H1 (cell line): ENCODE results near the gene DENND4A. TPM values are rescaled to one million over a fixed set of nuclear protein-coding genes. Genes with fewer than 3 reads are reported as not detected.

Experiments used
- CTCF ChIA-PET: fragments of 300-600 bp; sonication (Branson Sonifier 250); formaldehyde crosslinking; loops from one replicate; lab custom pipeline; 2021; ENCODE audit not compliant: partially characterized antibody; lab: Charles Lee
- POLR2A ChIA-PET: fragments of 300-600 bp; sonication (Branson Sonifier 250); formaldehyde crosslinking; loops from one replicate; lab custom pipeline; 2021; ENCODE audit warnings: inconsistent platforms; ENCODE audit not compliant: partially characterized antibody; lab: Charles Lee
- DNase-seq, 2 experiments: peaks; one replicate each; pipeline versions ENCODE4 v3.0.0 to v3.0.0-alpha.2; 2010 to 2022; ENCODE audit warnings: low spot score in 2 of 2, low read depth in 1 of 2, mixed read lengths in 1 of 2
- FAIRE-seq: peaks from 2 replicates; lab custom pipeline; 2011; peaks lifted over from hg19 to GRCh38; lab: Jason Lieb, UNC
- H2AFZ ChIP-seq: 2 replicates; pipeline ENCODE4 v1.8.1; 2012; ENCODE audit warnings: low read length, inconsistent platforms
- H2AK5ac ChIP-seq: 2 replicates; pipeline ENCODE4 v1.6.1; 2013; ENCODE audit warnings: low read depth, low read length
- H2BK120ac ChIP-seq: replicated peaks from 2 replicates; pipeline ENCODE3; 2013; ENCODE audit warnings: low read depth, low read length, inconsistent platforms
- H2BK12ac ChIP-seq: 2 replicates; pipeline ENCODE4 v1.6.1; 2013; ENCODE audit warnings: low read depth, low read length
- H2BK15ac ChIP-seq: 2 replicates; pipeline ENCODE4 v1.6.1; 2013; ENCODE audit warnings: low read length
- H2BK20ac ChIP-seq: 2 replicates; pipeline ENCODE4 v1.6.1; 2013; ENCODE audit warnings: low read length
- H2BK5ac ChIP-seq: 2 replicates; pipeline ENCODE4 v1.6.1; 2013; ENCODE audit warnings: low read depth, low read length
- H3K14ac ChIP-seq: 2 replicates; pipeline ENCODE4 v1.6.1; 2013; ENCODE audit warnings: inconsistent platforms; ENCODE audit not compliant: insufficient read length
- H3K18ac ChIP-seq: 2 replicates; pipeline ENCODE4 v1.6.1; 2013; ENCODE audit warnings: low read length; ENCODE audit errors: extremely low read depth
- H3K23ac ChIP-seq: 2 replicates; pipeline ENCODE4 v1.6.1; 2013; ENCODE audit warnings: inconsistent platforms; ENCODE audit not compliant: insufficient read length
- H3K23me2 ChIP-seq: 2 replicates; pipeline ENCODE4 v1.6.1; 2013; ENCODE audit warnings: low read depth, low read length
- H3K27ac ChIP-seq: 2 replicates; pipeline ENCODE4 v1.6.1; 2011; ENCODE audit warnings: low read depth, low read length, inconsistent platforms
- H3K27me3 ChIP-seq, 4 experiments: replicated peaks in 1 of 4; 1 replicate in 1 of 4; 2 replicates in 3 of 4; pipeline versions ENCODE4 v1.6.1 to v1.8.1; 2011 to 2013; ENCODE audit warnings: low read length in 3 of 4, mild to moderate bottlenecking in 3 of 4, inconsistent platforms in 2 of 4, mixed read lengths in 2 of 4, moderate library complexity in 1 of 4; ENCODE audit not compliant: control insufficient read depth in 3 of 4, insufficient read depth in 3 of 4; ENCODE audit errors: extremely low read depth in 1 of 4
- H3K36me3 ChIP-seq, 4 experiments: 2 replicates each; pipeline versions ENCODE4 v1.6.1 to v1.8.1; 2011 to 2013; ENCODE audit warnings: mild to moderate bottlenecking in 4 of 4, low read length in 3 of 4, moderate library complexity in 2 of 4, control low read depth in 1 of 4, inconsistent platforms in 1 of 4; ENCODE audit not compliant: insufficient read depth in 4 of 4, control insufficient read depth in 2 of 4
- H3K4ac ChIP-seq: replicated peaks from 2 replicates; pipeline ENCODE3; 2013; ENCODE audit warnings: low read length, low read depth, mixed read lengths, inconsistent platforms; ENCODE audit not compliant: insufficient read length
- H3K4me1 ChIP-seq, 4 experiments: replicated peaks in 1 of 4; 1 replicate in 1 of 4; 2 replicates in 3 of 4; pipeline versions ENCODE4 v1.6.1 to v1.8.1; 2011 to 2013; ENCODE audit warnings: low read length in 3 of 4, inconsistent platforms in 2 of 4, mixed read lengths in 1 of 4; ENCODE audit not compliant: insufficient read depth in 4 of 4, control insufficient read depth in 3 of 4
- H3K4me2 ChIP-seq, 2 experiments: 2 replicates each; pipeline versions ENCODE4 v1.6.1 to v1.8.1; 2011 to 2013; ENCODE audit warnings: low read depth in 2 of 2, low read length in 2 of 2, control low read depth in 1 of 2, inconsistent platforms in 1 of 2, mild to moderate bottlenecking in 1 of 2; ENCODE audit not compliant: insufficient read depth in 1 of 2
- H3K4me3 ChIP-seq, 4 experiments: fragments of 200-600, 300-600 bp in 1 of 4; sonication (generic), shearing (Covaris generic), sonication (Bioruptor Twin) in 1 of 4; 2 replicates each; pipeline versions ENCODE4 v1.5.1 to v1.8.1; 2011 to 2016; ENCODE audit warnings: low read length in 4 of 4, low read depth in 3 of 4, control low read depth in 2 of 4, inconsistent platforms in 2 of 4, mild to moderate bottlenecking in 2 of 4, mixed read lengths in 1 of 4, moderate library complexity in 1 of 4; ENCODE audit not compliant: insufficient read depth in 2 of 4; ENCODE audit errors: extremely low read depth in 1 of 4
- H3K56ac ChIP-seq: replicated peaks from 2 replicates; pipeline ENCODE3; 2013; ENCODE audit warnings: low read depth, mild to moderate bottlenecking, mixed read lengths, low read length, inconsistent platforms; ENCODE audit not compliant: insufficient read length
- H3K79me1 ChIP-seq: 2 replicates; pipeline ENCODE4 v1.6.1; 2013; ENCODE audit warnings: low read depth, low read length, control low read depth
- H3K79me2 ChIP-seq, 2 experiments: 2 replicates each; pipeline versions ENCODE4 v1.6.1 to v1.8.1; 2012 to 2013; ENCODE audit warnings: low read length in 2 of 2, mild to moderate bottlenecking in 2 of 2, inconsistent platforms in 1 of 2; ENCODE audit not compliant: insufficient read depth in 2 of 2, control insufficient read depth in 1 of 2
- H3K9ac ChIP-seq, 4 experiments: replicated peaks in 1 of 4; 1 replicate in 1 of 4; 2 replicates in 3 of 4; pipeline versions ENCODE4 v1.6.1 to v1.8.1; 2011 to 2013; ENCODE audit warnings: low read depth in 3 of 4, low read length in 3 of 4, control low read depth in 2 of 4, mild to moderate bottlenecking in 2 of 4, moderate library complexity in 2 of 4, inconsistent platforms in 1 of 4; ENCODE audit errors: extremely low read depth in 1 of 4
- H3K9me3 ChIP-seq, 2 experiments: 2 replicates each; pipeline versions ENCODE4 v1.6.1 to v1.8.1; 2012 to 2013; ENCODE audit warnings: mild to moderate bottlenecking in 2 of 2, moderate library complexity in 2 of 2, control low read depth in 1 of 2, inconsistent platforms in 1 of 2, low read depth in 1 of 2, low read length in 1 of 2, mixed read lengths in 1 of 2; ENCODE audit not compliant: insufficient read depth in 2 of 2
- H4K20me1 ChIP-seq, 2 experiments: replicated peaks in 1 of 2; 2 replicates each; pipeline versions ENCODE3 to v1.8.1; 2011 to 2013; ENCODE audit warnings: inconsistent platforms in 2 of 2, low read length in 2 of 2, mild to moderate bottlenecking in 1 of 2; ENCODE audit not compliant: insufficient read depth in 2 of 2, control insufficient read depth in 1 of 2
- H4K5ac ChIP-seq: 2 replicates; pipeline ENCODE4 v1.6.1; 2013; ENCODE audit warnings: low read length, low read depth, mixed read lengths, inconsistent platforms; ENCODE audit not compliant: insufficient read length
- H4K8ac ChIP-seq: 2 replicates; pipeline ENCODE4 v1.8.0; 2013; ENCODE audit warnings: mild to moderate bottlenecking, moderate library complexity, low read length, inconsistent platforms; ENCODE audit not compliant: insufficient read depth; ENCODE audit errors: extremely low read depth
- H4K91ac ChIP-seq: replicated peaks from 2 replicates; pipeline ENCODE3; 2013; ENCODE audit warnings: low read length, mixed read lengths, inconsistent platforms; ENCODE audit not compliant: insufficient read length
- BACH1 ChIP-seq: IDR thresholded peaks from 2 replicates; pipeline ENCODE4 v1.6.1; 2012; ENCODE audit warnings: low read length, improper control_type of control experiment
- EZH2 ChIP-seq: fragments of 200-600 bp; sonication (generic); IDR thresholded peaks from 2 replicates; pipeline ENCODE4 v1.7.1; 2012; ENCODE audit warnings: low read depth, mild to moderate bottlenecking, moderate library complexity, low read length, inconsistent platforms; ENCODE audit not compliant: severe bottlenecking
- GABPA ChIP-seq: IDR thresholded peaks from 2 replicates; pipeline ENCODE4 v1.6.1; 2011; ENCODE audit warnings: mild to moderate bottlenecking, low read length, moderate library complexity, borderline replicate concordance; ENCODE audit not compliant: insufficient read depth
- GTF2F1 ChIP-seq: IDR thresholded peaks from 2 replicates; pipeline ENCODE4 v1.6.1; 2012; ENCODE audit warnings: low read depth, low read length, improper control_type of control experiment, borderline replicate concordance
- JUND ChIP-seq: IDR thresholded peaks from 2 replicates; pipeline ENCODE4 v1.6.1; 2011; ENCODE audit warnings: mild to moderate bottlenecking, improper control_type of control experiment, low read length
- RAD21 ChIP-seq, 2 experiments: IDR thresholded peaks in 1 of 2; conservative IDR thresholded peaks in 1 of 2; 2 replicates each; pipeline ENCODE4 v1.6.1; 2011; ENCODE audit warnings: low read depth in 2 of 2, low read length in 2 of 2, improper control_type of control experiment in 1 of 2, inconsistent platforms in 1 of 2, mild to moderate bottlenecking in 1 of 2, moderate library complexity in 1 of 2
- RFX5 ChIP-seq: IDR thresholded peaks from 2 replicates; pipeline ENCODE4 v1.6.1; 2011; ENCODE audit warnings: low read depth, low read length, improper control_type of control experiment, borderline replicate concordance
- SIRT6 ChIP-seq: IDR thresholded peaks from one replicate; pipeline ENCODE4 v1.7.1; 2012; ENCODE audit warnings: low read length, inconsistent platforms
- SIX5 ChIP-seq: IDR thresholded peaks from 2 replicates; pipeline ENCODE4 v1.6.1; 2011; ENCODE audit warnings: mild to moderate bottlenecking, low read depth, low read length
- SP1 ChIP-seq: IDR thresholded peaks from 2 replicates; pipeline ENCODE4 v1.6.1; 2011; ENCODE audit warnings: low read depth, low read length
- SRF ChIP-seq: IDR thresholded peaks from 2 replicates; pipeline ENCODE4 v1.6.1; 2011; ENCODE audit warnings: mild to moderate bottlenecking, low read depth, low read length, moderate library complexity
- WGBS, 2 experiments: shearing (Covaris generic) in 1 of 2; methylation state at CpG; one replicate each; pipeline versions ENCODE4 v1.1.6 to v1.1.7; 2013 to 2015; ENCODE audit warnings: low lambda C conversion rate in 2 of 2, mixed read lengths in 2 of 2, inconsistent platforms in 1 of 2, low coverage in 1 of 2, missing lambda C conversion rate in 1 of 2; ENCODE audit not compliant: insufficient replicate concordance in 2 of 2, insufficient coverage in 1 of 2, insufficient read length in 1 of 2; ENCODE audit errors: extremely low coverage in 1 of 2, missing lambda C conversion rate in 1 of 2; 5-methylcytosine and 5-hydroxymethylcytosine counted together
- polyA plus RNA-seq, 7 experiments: library from polyadenylated mRNA; depleted of rRNA in 3 of 7; stranded (reverse) in 5 of 7; unstranded in 2 of 7; fragments of >200 nt in 5 of 7; fragments of 200-250 nt in 2 of 7; gene quantifications; 1 replicate in 5 of 7; 2 replicates in 1 of 7; 4 replicates in 1 of 7; pipeline versions ENCODE4 v1.2.1 to v1.2.3, GENCODE V29; 2011 to 2013; ENCODE audit warnings: missing spikeins in 2 of 7, mixed read lengths in 2 of 7
- total RNA-seq: library from RNA; stranded (reverse); fragmentation: NEBNext Ultra II Directional; extraction: Animal tissue kit (Norgen Biotek cat#: 25700); gene quantifications from 2 replicates; pipeline ENCODE4 v1.2.1, GENCODE V29; 2021
- TF ChIP-seq, protein P1 (sequence below): IDR thresholded peaks from 2 replicates; pipeline ENCODE4 v1.6.1; 2011; ENCODE audit warnings: low read length, improper control_type of control experiment
- TF ChIP-seq, protein P2 (sequence below): IDR thresholded peaks from 2 replicates; pipeline ENCODE4 v1.6.1; 2012; ENCODE audit warnings: inconsistent platforms

The DENND4A gene
- total and polyA plus RNA-seq, 2 of the 8 experiments (the other 6 are each of a cell fraction or from before 2014, with no cell fraction given), result 1.3 to 4.7 TPM

DNA sequence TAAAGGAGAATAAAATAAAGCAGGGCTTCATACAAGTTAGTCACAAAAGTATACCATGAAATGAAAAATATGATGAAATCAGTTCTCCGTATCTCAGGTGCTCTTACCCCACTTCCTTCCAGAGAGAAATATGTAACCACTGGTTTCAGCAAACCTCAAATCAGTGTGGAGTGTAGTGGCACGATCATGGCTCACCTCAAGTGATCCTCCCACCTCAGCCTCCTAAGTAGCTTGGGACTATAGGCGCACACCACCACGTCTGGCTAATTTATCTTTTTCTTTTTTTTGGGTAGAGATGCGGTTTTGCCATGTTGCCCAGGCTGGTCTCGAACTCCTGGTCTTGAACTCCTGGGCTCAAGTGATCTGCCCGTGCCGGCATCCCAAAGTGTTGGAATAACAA, 24.2 kb downstream of the DENND4A start:
- FAIRE-seq, result no peak
- TF ChIP-seq GABPA (no peak), RFX5 (no peak), RAD21 (IDR thresholded peaks at IDR 0.05 in 1 of 2, conservative IDR thresholded peaks at IDR 0.05 in 1 of 2; ENCODE audit: low read depth in 2 of 2, low read length in 2 of 2) (no peak), SIRT6 (no peak), EZH2 (no peak), SP1 (no peak), JUND (no peak), SRF (no peak), BACH1 (no peak), GTF2F1 (no peak), SIX5 (no peak)
- TF ChIP-seq, protein P1, sequence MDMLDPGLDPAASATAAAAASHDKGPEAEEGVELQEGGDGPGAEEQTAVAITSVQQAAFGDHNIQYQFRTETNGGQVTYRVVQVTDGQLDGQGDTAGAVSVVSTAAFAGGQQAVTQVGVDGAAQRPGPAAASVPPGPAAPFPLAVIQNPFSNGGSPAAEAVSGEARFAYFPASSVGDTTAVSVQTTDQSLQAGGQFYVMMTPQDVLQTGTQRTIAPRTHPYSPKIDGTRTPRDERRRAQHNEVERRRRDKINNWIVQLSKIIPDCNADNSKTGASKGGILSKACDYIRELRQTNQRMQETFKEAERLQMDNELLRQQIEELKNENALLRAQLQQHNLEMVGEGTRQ, result no peak
- TF ChIP-seq, protein P2, sequence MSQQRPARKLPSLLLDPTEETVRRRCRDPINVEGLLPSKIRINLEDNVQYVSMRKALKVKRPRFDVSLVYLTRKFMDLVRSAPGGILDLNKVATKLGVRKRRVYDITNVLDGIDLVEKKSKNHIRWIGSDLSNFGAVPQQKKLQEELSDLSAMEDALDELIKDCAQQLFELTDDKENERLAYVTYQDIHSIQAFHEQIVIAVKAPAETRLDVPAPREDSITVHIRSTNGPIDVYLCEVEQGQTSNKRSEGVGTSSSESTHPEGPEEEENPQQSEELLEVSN, result no peak

More for the DNA sequence above, 24.2 kb downstream of the DENND4A start:
- no peak overlapping the region for H2BK20ac ChIP-seq
- no peak overlapping the region for H3K56ac ChIP-seq
- CTCF ChIA-PET, result interaction anchor here (1.1 kb wide), 1 partner anchor 59 kb away, joined by 3 read pairs; no protein-coding TSS in a partner anchor
- H3K27me3 ChIP-seq, result no peaks in the 10 kb centered on the region
- H3K4me3 ChIP-seq, result no peak overlapping the region
- H2BK12ac ChIP-seq, result no peak overlapping the region
- H3K14ac ChIP-seq, result no peak overlapping the region
- no peak overlapping the region for H2BK120ac ChIP-seq
- no peaks in the 10 kb centered on the region for H3K9me3 ChIP-seq
- no peak overlapping the region for H2AK5ac ChIP-seq
- DNase-seq, result no peak
- H2AFZ ChIP-seq, result no peak overlapping the region
- no peak overlapping the region for H4K5ac ChIP-seq
- H3K4me2 ChIP-seq, result no peak overlapping the region
- POLR2A ChIA-PET, result no interaction called here
- no peak overlapping the region for H3K9ac ChIP-seq
- H4K91ac ChIP-seq, result no peak overlapping the region
- H2BK15ac ChIP-seq, result no peak overlapping the region
- no peak overlapping the region for H3K23ac ChIP-seq
- H3K36me3 ChIP-seq, result no peaks in the 10 kb centered on the region
- H2BK5ac ChIP-seq, result no peak overlapping the region
- no peak overlapping the region for H3K18ac ChIP-seq
- no peaks in the 10 kb centered on the region for H4K20me1 ChIP-seq
- no peaks in the 10 kb centered on the region for H3K79me1 ChIP-seq
- no peaks in the 10 kb centered on the region for H3K4me1 ChIP-seq
- H3K79me2 ChIP-seq, result no peaks in the 10 kb centered on the region
- no peak overlapping the region for H4K8ac ChIP-seq
- H3K27ac ChIP-seq, result no peak overlapping the region
- no peaks in the 10 kb centered on the region for H3K23me2 ChIP-seq
- WGBS, 2 experiments, result 92% methylated on average over 8 of the region's 8 CpGs; no CpG with 5 or more reads in 1 of the 2 experiments
- H3K4ac ChIP-seq, result no peak overlapping the region
